HepG2 (cell line): ENCODE measurements around the gene OR6S1. TPM values are rescaled to one million over a fixed set of nuclear protein-coding genes. Genes with fewer than 3 reads are reported as not detected.

Experiments
- ARNTL ChIP-seq: sonication (generic); formaldehyde crosslinking; IDR thresholded peaks from 2 replicates; pipeline ENCODE4 v1.4.0; 2020; ENCODE audit warnings: mild to moderate bottlenecking, missing genetic modification reagents
- HNF4A ChIP-seq: sonication (generic); formaldehyde crosslinking; IDR thresholded peaks from 2 replicates; pipeline ENCODE4 v1.4.0; 2020; ENCODE audit warnings: missing genetic modification reagents
- HNRNPK ChIP-seq: fragments of 200-400 bp; formaldehyde crosslinking; IDR thresholded peaks from 2 replicates; pipeline ENCODE4 v1.6.1; 2018; ENCODE audit warnings: low read length, low read depth, moderate library complexity, mild to moderate bottlenecking; ENCODE audit not compliant: poor library complexity, severe bottlenecking
- MYC ChIP-seq: sonication (generic); formaldehyde crosslinking; IDR thresholded peaks from 2 replicates; pipeline ENCODE4 v1.9.0; 2021; ENCODE audit warnings: missing genetic modification reagents, borderline replicate concordance
- POGK ChIP-seq: sonication (generic); formaldehyde crosslinking; conservative IDR thresholded peaks from 2 replicates; pipeline ENCODE4 v1.8.0; 2022; ENCODE audit warnings: mild to moderate bottlenecking, moderate library complexity, missing genetic modification reagents
- PRPF4 ChIP-seq: fragments of 200-400 bp; formaldehyde crosslinking; IDR thresholded peaks from 2 replicates; pipeline ENCODE4 v1.6.1; 2016; ENCODE audit warnings: low read length, low read depth; ENCODE audit not compliant: poor library complexity, severe bottlenecking
- SP4 ChIP-seq: sonication (generic); formaldehyde crosslinking; IDR thresholded peaks from 2 replicates; pipeline ENCODE4 v1.8.1; 2023; ENCODE audit warnings: mild to moderate bottlenecking, missing genetic modification reagents
- TBP ChIP-seq: sonication (generic); formaldehyde crosslinking; IDR thresholded peaks from 2 replicates; pipeline ENCODE4 v1.5.0; 2020; ENCODE audit warnings: missing genetic modification reagents
- UBTF ChIP-seq: sonication (generic); formaldehyde crosslinking; IDR thresholded peaks from 2 replicates; pipeline ENCODE4 v1.4.0; 2020; ENCODE audit warnings: mild to moderate bottlenecking, missing genetic modification reagents
- XRCC5 ChIP-seq: fragments of 200-400 bp; formaldehyde crosslinking; optimal IDR thresholded peaks from 2 replicates; pipeline ENCODE3; 2017; ENCODE audit warnings: mild to moderate bottlenecking, low read length
- ZNF644 ChIP-seq: IDR thresholded peaks from 2 replicates; pipeline ENCODE4 v1.6.1; 2016; ENCODE audit warnings: low read depth
- ZNF770 ChIP-seq: sonication (generic); formaldehyde crosslinking; IDR thresholded peaks from 2 replicates; pipeline ENCODE4 v1.5.0; 2020; ENCODE audit warnings: mild to moderate bottlenecking, missing genetic modification reagents
- polyA plus RNA-seq, 8 experiments: library from polyadenylated mRNA; depleted of rRNA in 3 of 8; stranded (reverse) in 7 of 8; unstranded in 1 of 8; fragments of >200 nt; fragmentation: Illumina TruSeq in 4 of 8; extraction: Trizol in 4 of 8; gene quantifications; 2 replicates each; pipeline versions ENCODE4 v1.2.1 to v1.2.3, GENCODE V29; 2011 to 2016; ENCODE audit warnings: low read depth in 4 of 8, missing spikeins in 1 of 8, mixed read lengths in 1 of 8; ENCODE audit not compliant: insufficient read depth in 1 of 8
- total RNA-seq, 5 experiments: library from RNA; depleted of rRNA; stranded (reverse); fragments of >200 nt; fragmentation: Illumina TruSeq; extraction: Trizol; gene quantifications; 2 replicates each; pipeline ENCODE4 v1.2.3, GENCODE V29; 2016; ENCODE audit warnings: low read depth in 1 of 5
- TF ChIP-seq, protein P1 (sequence below): sonication (generic); formaldehyde crosslinking; conservative IDR thresholded peaks from 2 replicates; pipeline ENCODE4 v1.4.0; 2020; ENCODE audit warnings: mild to moderate bottlenecking, missing genetic modification reagents, moderate library complexity
- TF ChIP-seq, protein P2 (sequence below): sonication (generic); formaldehyde crosslinking; IDR thresholded peaks from 2 replicates; pipeline ENCODE4 v1.4.0; 2020; ENCODE audit warnings: missing genetic modification reagents, low read depth, mild to moderate bottlenecking, borderline replicate concordance
- TF ChIP-seq, protein P3 (sequence below): sonication (generic); formaldehyde crosslinking; IDR thresholded peaks from 2 replicates; pipeline ENCODE4 v1.5.1; 2020; ENCODE audit warnings: missing genetic modification reagents, mild to moderate bottlenecking, borderline replicate concordance

OR6S1 gene
- total and polyA plus RNA-seq, 2 of the 13 experiments (the other 11 are each of a cell fraction or from before 2014, with no cell fraction given) = 0.09 TPM; not detected in 1

GRCh38 chr14:20606190-20606901 is 35.1 kb downstream of the OR6S1 start (continued):
- TF ChIP-seq, protein P1, sequence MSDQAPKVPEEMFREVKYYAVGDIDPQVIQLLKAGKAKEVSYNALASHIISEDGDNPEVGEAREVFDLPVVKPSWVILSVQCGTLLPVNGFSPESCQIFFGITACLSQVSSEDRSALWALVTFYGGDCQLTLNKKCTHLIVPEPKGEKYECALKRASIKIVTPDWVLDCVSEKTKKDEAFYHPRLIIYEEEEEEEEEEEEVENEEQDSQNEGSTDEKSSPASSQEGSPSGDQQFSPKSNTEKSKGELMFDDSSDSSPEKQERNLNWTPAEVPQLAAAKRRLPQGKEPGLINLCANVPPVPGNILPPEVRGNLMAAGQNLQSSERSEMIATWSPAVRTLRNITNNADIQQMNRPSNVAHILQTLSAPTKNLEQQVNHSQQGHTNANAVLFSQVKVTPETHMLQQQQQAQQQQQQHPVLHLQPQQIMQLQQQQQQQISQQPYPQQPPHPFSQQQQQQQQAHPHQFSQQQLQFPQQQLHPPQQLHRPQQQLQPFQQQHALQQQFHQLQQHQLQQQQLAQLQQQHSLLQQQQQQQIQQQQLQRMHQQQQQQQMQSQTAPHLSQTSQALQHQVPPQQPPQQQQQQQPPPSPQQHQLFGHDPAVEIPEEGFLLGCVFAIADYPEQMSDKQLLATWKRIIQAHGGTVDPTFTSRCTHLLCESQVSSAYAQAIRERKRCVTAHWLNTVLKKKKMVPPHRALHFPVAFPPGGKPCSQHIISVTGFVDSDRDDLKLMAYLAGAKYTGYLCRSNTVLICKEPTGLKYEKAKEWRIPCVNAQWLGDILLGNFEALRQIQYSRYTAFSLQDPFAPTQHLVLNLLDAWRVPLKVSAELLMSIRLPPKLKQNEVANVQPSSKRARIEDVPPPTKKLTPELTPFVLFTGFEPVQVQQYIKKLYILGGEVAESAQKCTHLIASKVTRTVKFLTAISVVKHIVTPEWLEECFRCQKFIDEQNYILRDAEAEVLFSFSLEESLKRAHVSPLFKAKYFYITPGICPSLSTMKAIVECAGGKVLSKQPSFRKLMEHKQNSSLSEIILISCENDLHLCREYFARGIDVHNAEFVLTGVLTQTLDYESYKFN (CRISPR knock-in tag) = peak; percentile 75
- TF ChIP-seq, protein P2, sequence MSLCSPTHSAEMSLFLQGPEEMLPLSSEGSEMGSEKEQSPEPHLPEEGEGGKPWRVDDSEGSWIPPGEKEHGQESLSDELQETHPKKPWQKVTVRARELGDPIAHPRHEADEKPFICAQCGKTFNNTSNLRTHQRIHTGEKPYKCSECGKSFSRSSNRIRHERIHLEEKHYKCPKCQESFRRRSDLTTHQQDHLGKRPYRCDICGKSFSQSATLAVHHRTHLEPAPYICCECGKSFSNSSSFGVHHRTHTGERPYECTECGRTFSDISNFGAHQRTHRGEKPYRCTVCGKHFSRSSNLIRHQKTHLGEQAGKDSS (CRISPR knock-in tag) = 0 out of 2 replicates have a peak, but pooled peaks have one; percentile 71
- peak; percentile 98 for TF ChIP-seq HNF4A (CRISPR knock-in tag)
- 0 out of 2 replicates have a peak, but pooled peaks have one; percentile 40 for TF ChIP-seq POGK
- peak; percentile 65 for TF ChIP-seq MYC
- TF ChIP-seq ZNF770 (CRISPR knock-in tag) = no peak
- peak; percentile 50 for TF ChIP-seq XRCC5
- TF ChIP-seq, protein P3, sequence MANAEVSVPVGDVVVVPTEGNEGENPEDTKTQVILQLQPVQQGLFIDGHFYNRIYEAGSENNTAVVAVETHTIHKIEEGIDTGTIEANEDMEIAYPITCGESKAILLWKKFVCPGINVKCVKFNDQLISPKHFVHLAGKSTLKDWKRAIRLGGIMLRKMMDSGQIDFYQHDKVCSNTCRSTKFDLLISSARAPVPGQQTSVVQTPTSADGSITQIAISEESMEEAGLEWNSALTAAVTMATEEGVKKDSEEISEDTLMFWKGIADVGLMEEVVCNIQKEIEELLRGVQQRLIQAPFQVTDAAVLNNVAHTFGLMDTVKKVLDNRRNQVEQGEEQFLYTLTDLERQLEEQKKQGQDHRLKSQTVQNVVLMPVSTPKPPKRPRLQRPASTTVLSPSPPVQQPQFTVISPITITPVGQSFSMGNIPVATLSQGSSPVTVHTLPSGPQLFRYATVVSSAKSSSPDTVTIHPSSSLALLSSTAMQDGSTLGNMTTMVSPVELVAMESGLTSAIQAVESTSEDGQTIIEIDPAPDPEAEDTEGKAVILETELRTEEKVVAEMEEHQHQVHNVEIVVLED (CRISPR knock-in tag) = peak; percentile 42; the same call in 1 of the 2 replicates
- peak; percentile 16; the same call in 1 of the 2 replicates for TF ChIP-seq SP4
- no peak for TF ChIP-seq PRPF4
- TF ChIP-seq TBP (CRISPR knock-in tag) = no peak
- TF ChIP-seq UBTF (CRISPR knock-in tag) = peak; percentile 31; the same call in 1 of the 2 replicates
- TF ChIP-seq ZNF644 (CRISPR knock-in tag) = peak; percentile 93; the same call in 1 of the 2 replicates
- no peak for TF ChIP-seq HNRNPK
- TF ChIP-seq ARNTL (CRISPR knock-in tag) = 0 out of 2 replicates have a peak, but pooled peaks have one; percentile 73
